Spleen (tissue), 11 donors: ENCODE measurements around the gene FCHO2. TPM values are rescaled to one million over a fixed set of nuclear protein-coding genes. Genes with fewer than 3 reads are reported as not detected.

ENCODE experiments used
- DNase-seq: peaks from one replicate; pipeline ENCODE4 v3.0.0-alpha.2; 2020
- H3K27ac ChIP-seq, 8 donors: fragments of 200-600 bp; sonication (generic) in 7 of 8; 1 replicate in 4 of 8; 2 replicates in 4 of 8; pipeline versions ENCODE4 v1.5.0 to v1.8.0; 2016 to 2021; ENCODE audit warnings: inconsistent platforms in 4 of 8, mild to moderate bottlenecking in 4 of 8, moderate library complexity in 1 of 8
- H3K27me3 ChIP-seq, 7 donors: fragments of 200-600 bp; sonication (generic) in 6 of 7; replicated peaks in 1 of 7; 1 replicate in 4 of 7; 2 replicates in 3 of 7; pipeline versions ENCODE4 v1.5.0 to v1.8.0; 2016 to 2021; ENCODE audit warnings: inconsistent platforms in 3 of 7, mild to moderate bottlenecking in 1 of 7
- H3K36me3 ChIP-seq, 6 donors: fragments of 200-600 bp; sonication (generic) in 5 of 6; 1 replicate in 4 of 6; 2 replicates in 2 of 6; pipeline versions ENCODE4 v1.5.0 to v1.8.0; 2016 to 2021; ENCODE audit warnings: inconsistent platforms in 2 of 6
- H3K4me1 ChIP-seq, 6 donors: fragments of 200-600 bp; sonication (generic) in 5 of 6; 1 replicate in 3 of 6; 2 replicates in 3 of 6; pipeline versions ENCODE4 v1.5.0 to v1.8.0; 2016 to 2021; ENCODE audit warnings: inconsistent platforms in 3 of 6
- H3K4me3 ChIP-seq, 8 donors: fragments of 200-600 bp; sonication (generic) in 7 of 8; 1 replicate in 4 of 8; 2 replicates in 4 of 8; pipeline versions ENCODE4 v1.5.0 to v1.8.0; 2016 to 2021; ENCODE audit warnings: inconsistent platforms in 4 of 8, mild to moderate bottlenecking in 4 of 8, moderate library complexity in 2 of 8
- H3K9me3 ChIP-seq, 8 donors: fragments of 200-600 bp; sonication (generic) in 7 of 8; 1 replicate in 4 of 8; 2 replicates in 4 of 8; pipeline versions ENCODE4 v1.5.0 to v1.8.0; 2016 to 2021; ENCODE audit warnings: inconsistent platforms in 4 of 8
- POLR2A ChIP-seq, 3 donors: fragments of 450-650 bp; IDR thresholded peaks; one replicate each; pipeline ENCODE4 v1.5.1; 2017; ENCODE audit warnings: antibody characterized with exemption in 3 of 3, mild to moderate bottlenecking in 1 of 3
- POLR2AphosphoS5 ChIP-seq, 3 donors: sonication (generic); formaldehyde crosslinking; IDR thresholded peaks; one replicate each; pipeline ENCODE4 v1.5.1; 2017; ENCODE audit warnings: antibody characterized with exemption in 3 of 3
- WGBS, 5 donors: extraction: QIAGEN DNeasy Blood & Tissue Kit in 3 of 5; methylation state at CpG; one replicate each; pipeline versions ENCODE4 v1.1.5 to v1.1.7; 2013 to 2018; 5-methylcytosine and 5-hydroxymethylcytosine counted together
- intact Hi-C: fragments of 100-400 bp; cut with DNase I; formaldehyde crosslinking; loops from one replicate; pipeline ENCODE4 v1.15.0; 2023; ENCODE audit warnings: low total_unique reads
- polyA plus RNA-seq, 3 donors: library from polyadenylated mRNA; stranded (reverse); fragments of 200-250 nt; gene quantifications; one replicate each; pipeline ENCODE4 v1.2.1, GENCODE V29; 2013
- total RNA-seq, 7 donors: library from RNA; depleted of rRNA in 3 of 7; stranded (reverse); fragments of >200 nt in 3 of 7; fragmentation: NEBNext Ultra II Directional in 4 of 7; extraction: Animal tissue kit (Norgen Biotek cat#: 25700) in 4 of 7; gene quantifications; one replicate each; pipeline versions ENCODE4 v1.1.0 to v1.2.1, GENCODE V29; 2016 to 2021
- TF ChIP-seq, protein P1 (sequence below), 11 experiments: fragments of 200-600 bp in 7 of 11; fragments of 450-650 bp in 4 of 11; sonication (generic) in 4 of 11; IDR thresholded peaks in 8 of 11; conservative IDR thresholded peaks in 3 of 11; 1 replicate in 7 of 11; 2 replicates in 4 of 11; pipeline versions ENCODE4 v1.4.0 to v1.8.0; 2016 to 2021; ENCODE audit warnings: antibody characterized with exemption in 11 of 11, inconsistent platforms in 4 of 11, mild to moderate bottlenecking in 1 of 11
- donor health status: healthy with polysubstance abuse.
- donor health status: DM: no; HTN: no; CAD: no; lungs with moderate emphysema.
- donor health status: DM: no; HTN: no; CAD: no.
- donor health status: Bipolar disorder and iron deficiency.
- donor health status: healthy.
- donor health status: DM: no; HTN: no; CAD: no.
- donor health status: DM: yes; HTN: yes; CAD: no.

Gene FCHO2
- total and polyA plus RNA-seq, 10 donors = 5.6 to 86.6 (median 41.2) TPM

DNA sequence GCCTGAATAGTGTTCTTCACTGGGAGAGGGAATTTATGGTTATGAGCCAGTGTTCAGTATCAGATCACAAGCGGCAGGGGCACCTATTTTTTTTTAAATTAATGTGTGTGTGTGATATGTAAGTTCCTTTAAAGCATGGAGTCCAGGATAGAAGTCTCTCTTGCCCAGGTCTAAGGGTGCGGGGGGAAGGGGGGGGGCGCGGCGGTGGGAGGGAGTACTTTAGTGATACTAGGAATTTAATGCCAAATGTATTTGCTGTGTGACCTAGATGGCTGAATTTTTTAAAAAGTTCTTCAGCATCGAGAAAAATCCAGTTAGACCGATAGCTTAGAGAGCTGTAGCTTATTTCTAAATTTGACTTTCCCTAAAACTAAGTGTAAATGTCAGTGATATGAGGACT lies 1.5 kb upstream of the FCHO2 start:
- Histone ChIP-seq H3K4me3 (peak overlapping the region in 1 of 8 donors; percentile 91), H3K36me3 (no peaks in the 10 kb centered on the region), H3K4me1 (peaks cover 0 to 47% (median 32%) of the 10 kb centered on the region in 6 donors), H3K9me3 (no peaks in the 10 kb centered on the region), H3K27ac (peak overlapping the region; percentile 83 to 97 (median 94)), H3K27me3 (peaks cover 0 to 9% (median 0%) of the 10 kb centered on the region in 7 donors)
- TF ChIP-seq POLR2A (IDR thresholded peaks at IDR 0.05) (no peak), POLR2AphosphoS5 (IDR thresholded peaks at IDR 0.05) (no peak)
- TF ChIP-seq, protein P1, sequence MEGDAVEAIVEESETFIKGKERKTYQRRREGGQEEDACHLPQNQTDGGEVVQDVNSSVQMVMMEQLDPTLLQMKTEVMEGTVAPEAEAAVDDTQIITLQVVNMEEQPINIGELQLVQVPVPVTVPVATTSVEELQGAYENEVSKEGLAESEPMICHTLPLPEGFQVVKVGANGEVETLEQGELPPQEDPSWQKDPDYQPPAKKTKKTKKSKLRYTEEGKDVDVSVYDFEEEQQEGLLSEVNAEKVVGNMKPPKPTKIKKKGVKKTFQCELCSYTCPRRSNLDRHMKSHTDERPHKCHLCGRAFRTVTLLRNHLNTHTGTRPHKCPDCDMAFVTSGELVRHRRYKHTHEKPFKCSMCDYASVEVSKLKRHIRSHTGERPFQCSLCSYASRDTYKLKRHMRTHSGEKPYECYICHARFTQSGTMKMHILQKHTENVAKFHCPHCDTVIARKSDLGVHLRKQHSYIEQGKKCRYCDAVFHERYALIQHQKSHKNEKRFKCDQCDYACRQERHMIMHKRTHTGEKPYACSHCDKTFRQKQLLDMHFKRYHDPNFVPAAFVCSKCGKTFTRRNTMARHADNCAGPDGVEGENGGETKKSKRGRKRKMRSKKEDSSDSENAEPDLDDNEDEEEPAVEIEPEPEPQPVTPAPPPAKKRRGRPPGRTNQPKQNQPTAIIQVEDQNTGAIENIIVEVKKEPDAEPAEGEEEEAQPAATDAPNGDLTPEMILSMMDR (IDR thresholded peaks at IDR 0.05 in 8 of 11, conservative IDR thresholded peaks at IDR 0.05 in 3 of 11) = no peak
- 87 to 95% (median 92%) methylated on average over 7 of the region's 7 CpGs for WGBS, 5 donors
- intact Hi-C loops = no loop called here
- no peak for DNase-seq

DNA sequence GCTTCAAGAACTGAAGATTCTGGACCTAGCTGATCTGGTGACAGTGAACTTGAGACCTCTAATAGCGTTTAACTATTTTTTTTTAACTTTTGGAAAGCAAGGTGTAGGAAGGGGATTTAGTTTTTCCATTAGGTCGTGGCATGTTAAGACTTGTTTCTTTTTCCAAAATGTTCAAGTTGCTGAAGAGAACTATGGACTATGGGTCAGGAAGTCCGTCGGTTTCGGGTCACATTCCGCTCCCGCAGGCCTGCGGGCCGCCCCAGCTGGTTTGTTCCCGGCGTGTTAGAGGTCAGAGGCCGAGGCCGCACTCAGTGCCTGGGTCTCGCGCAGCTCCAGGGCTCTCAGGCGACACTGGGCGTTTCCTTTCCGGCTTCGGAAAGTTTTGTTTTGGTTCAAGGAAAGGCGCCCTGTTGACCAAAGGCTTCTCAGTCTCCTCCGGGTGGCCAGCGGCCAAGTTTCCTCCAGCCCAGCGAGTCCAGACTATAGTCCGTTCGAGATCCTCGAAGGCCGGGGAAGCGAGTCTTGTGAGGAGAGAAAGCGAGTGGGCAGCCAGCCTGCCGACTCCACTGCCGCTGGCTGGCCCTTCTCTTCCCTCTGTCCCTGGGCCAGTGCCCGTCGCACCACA lies 586 bp upstream of the FCHO2 start:
- peak overlapping the region; percentile 74 to 92 (median 86) for H3K4me3 ChIP-seq
- peaks cover 0 to 9% (median 0%) of the 10 kb centered on the region in 7 donors for H3K27me3 ChIP-seq
- peaks cover 0 to 53% (median 36%) of the 10 kb centered on the region in 6 donors for H3K4me1 ChIP-seq
- intact Hi-C loops = no loop called here
- TF ChIP-seq, protein P1 (IDR thresholded peaks at IDR 0.05 in 8 of 11, conservative IDR thresholded peaks at IDR 0.05 in 3 of 11) = no peak
- TF ChIP-seq POLR2A (IDR thresholded peaks at IDR 0.05) (no peak), POLR2AphosphoS5 (IDR thresholded peaks at IDR 0.05) (no peak)
- no peaks in the 10 kb centered on the region for H3K9me3 ChIP-seq
- WGBS, 5 donors = 2 to 5% (median 4%) methylated on average over 27 to 33 of the region's 33 CpGs
- H3K36me3 ChIP-seq = no peaks in the 10 kb centered on the region
- H3K27ac ChIP-seq = peak overlapping the region; percentile 83 to 97 (median 94)
- DNase-seq = no peak

DNA sequence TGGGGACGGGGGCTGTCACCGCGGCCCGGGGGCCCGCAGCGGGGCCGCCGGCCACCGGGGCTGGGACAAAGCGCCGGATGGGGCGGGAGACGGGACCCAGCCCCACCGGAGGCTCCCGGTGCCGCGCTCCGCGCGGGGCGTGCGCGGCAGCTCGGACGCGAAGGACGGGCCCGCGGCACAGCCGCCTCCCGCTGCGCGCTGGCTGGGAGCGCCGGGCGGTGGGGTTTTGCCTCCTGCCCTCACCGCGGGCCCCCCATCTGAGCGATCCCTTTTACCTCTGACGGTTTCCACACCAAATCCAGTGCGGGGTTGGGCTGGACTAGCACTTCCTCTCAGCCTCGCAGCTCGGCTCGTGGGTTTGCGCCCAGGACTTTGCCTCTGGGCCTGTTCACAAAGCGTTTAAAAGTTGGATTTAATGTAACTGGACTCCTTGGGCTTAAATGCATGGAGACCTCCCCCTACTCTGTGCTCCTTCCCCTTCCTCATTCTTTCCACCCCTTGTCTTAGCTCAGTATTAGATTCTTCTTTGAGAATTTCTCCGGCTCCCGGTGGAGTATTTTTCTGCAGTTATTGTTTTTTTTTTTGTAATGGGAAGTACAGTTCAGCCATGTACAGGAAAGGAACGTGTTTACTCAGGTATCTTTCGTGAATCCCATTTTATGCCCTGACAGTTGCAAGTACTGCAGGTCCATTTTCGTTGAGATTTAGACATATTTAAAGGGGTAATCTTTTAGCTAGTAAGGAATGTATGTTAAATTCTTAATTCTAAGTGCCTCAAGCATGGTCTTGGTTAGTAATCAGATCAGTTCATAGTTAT lies 691 bp downstream of the FCHO2 start:
- 1 to 4% (median 1%) methylated on average over 14 to 51 of the region's 51 CpGs for WGBS, 5 donors
- TF ChIP-seq POLR2A (IDR thresholded peaks at IDR 0.05) (no peak), POLR2AphosphoS5 (IDR thresholded peaks at IDR 0.05) (peak in 1 of 3 donors; percentile 3)
- TF ChIP-seq, protein P1 (IDR thresholded peaks at IDR 0.05 in 8 of 11, conservative IDR thresholded peaks at IDR 0.05 in 3 of 11) = no peak
- Histone ChIP-seq H3K27ac (peak overlapping the region; percentile 83 to 97 (median 94)), H3K27me3 (peaks cover 0 to 9% (median 0%) of the 10 kb centered on the region in 7 donors), H3K9me3 (no peaks in the 10 kb centered on the region), H3K36me3 (no peaks in the 10 kb centered on the region), H3K4me3 (peak overlapping the region; percentile 74 to 92 (median 86)), H3K4me1 (peaks cover 0 to 58% (median 38%) of the 10 kb centered on the region in 6 donors)
- peak; percentile 89 for DNase-seq
- intact Hi-C loops = no loop called here

DNA sequence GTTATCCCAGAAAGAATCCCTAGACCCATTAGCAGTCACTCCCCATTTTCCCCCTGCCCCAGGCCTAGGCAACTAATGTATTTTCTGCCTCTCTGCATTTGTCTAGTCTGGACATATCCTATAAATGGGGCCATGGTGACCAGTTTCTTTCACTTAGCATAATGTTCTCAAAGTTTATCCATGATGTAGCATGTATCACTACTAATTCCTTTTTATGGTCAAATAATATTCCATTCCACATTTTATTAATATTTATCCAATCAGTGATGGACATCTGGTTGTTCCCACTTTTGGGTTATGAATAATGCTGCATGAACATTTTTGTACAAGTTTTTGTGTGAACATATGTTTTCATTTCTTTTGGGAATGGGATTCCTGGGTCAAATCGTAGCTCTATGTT lies 1.5 kb downstream of the FCHO2 start:
- peaks cover 0 to 9% (median 0%) of the 10 kb centered on the region in 7 donors for H3K27me3 ChIP-seq
- H3K4me1 ChIP-seq = peaks cover 0 to 58% (median 37%) of the 10 kb centered on the region in 6 donors
- peak overlapping the region in 7 of 8 donors; percentile 5 to 97 (median 95) for H3K27ac ChIP-seq
- WGBS, 5 donors = 71 to 90% (median 87%) methylated on average over 1 of the region's 1 CpG
- DNase-seq = no peak
- intact Hi-C loops = no loop called here
- H3K4me3 ChIP-seq = peak overlapping the region; percentile 10 to 91 (median 83)
- TF ChIP-seq POLR2AphosphoS5 (IDR thresholded peaks at IDR 0.05) = no peak
- no peak for TF ChIP-seq POLR2A (IDR thresholded peaks at IDR 0.05)
- TF ChIP-seq, protein P1 (IDR thresholded peaks at IDR 0.05 in 8 of 11, conservative IDR thresholded peaks at IDR 0.05 in 3 of 11) = no peak
- no peaks in the 10 kb centered on the region for H3K9me3 ChIP-seq
- H3K36me3 ChIP-seq = no peaks in the 10 kb centered on the region
